ENCODE data around the gene TMEM116. TPM values are rescaled to one million over a fixed set of nuclear protein-coding genes. Genes with fewer than 3 reads are reported as not detected.

The TMEM116 gene
- total and polyA plus RNA-seq, 2 of the 4 experiments (the other 2 are of a cell fraction), result 5.5 to 8.4 TPM

DNA sequence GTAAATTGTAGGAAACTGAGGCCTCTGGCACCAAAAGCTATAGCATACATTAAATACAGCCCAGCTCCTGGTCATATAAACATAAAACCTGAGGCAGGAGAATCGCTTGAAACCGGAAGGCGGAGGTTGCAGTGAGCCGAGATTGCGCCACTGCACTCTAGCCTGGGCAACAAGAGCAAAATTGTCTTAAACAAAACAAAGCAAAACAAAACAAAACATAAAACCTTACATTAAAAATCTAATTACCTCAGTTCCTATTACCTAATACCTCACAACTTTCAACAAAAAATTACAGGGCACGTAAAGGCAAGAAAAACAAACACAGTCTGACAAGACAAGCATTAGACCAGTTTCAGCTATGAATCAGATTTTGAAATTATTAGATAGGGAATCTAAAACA lies 36.7 kb downstream of the TMEM116 start:
- Histone ChIP-seq H3K4me1 (ENCODE audit: control insufficient read depth, insufficient read depth, low read length) (peaks cover 2% of the 10 kb centered on the region; the same call in 1 of the 2 replicates), H3K4ac (ENCODE audit: low read depth, low read length) (no peak overlapping the region), H4K91ac (ENCODE audit: insufficient read depth, low read depth, low read length) (no peak overlapping the region), H2BK120ac (ENCODE audit: low read depth, low read length) (no peak overlapping the region), H3K9ac (ENCODE audit: low read depth, low read length) (no peak overlapping the region), H3K9me3 (ENCODE audit: control insufficient read depth, insufficient read depth, low read length) (peaks cover 4% of the 10 kb centered on the region), H3K14ac (replicated peaks; ENCODE audit: low read depth, low read length) (no peak overlapping the region), H3K79me1 (ENCODE audit: low read depth in 1 of 2, low read length in 2 of 2) (no peaks in the 10 kb centered on the region), H4K5ac (ENCODE audit: low read depth, low read length) (no peak overlapping the region; the same call in 1 of the 2 replicates), H3K36me3 (ENCODE audit: control insufficient read depth, insufficient read depth, low read length) (no peaks in the 10 kb centered on the region), H2AK9ac (replicated peaks; ENCODE audit: low read depth, low read length, poor library complexity) (no peak overlapping the region), H4K8ac (ENCODE audit: low read depth in 2 of 2, low read length in 2 of 2) (no peak overlapping the region), H3K27ac (ENCODE audit: insufficient read depth, low read length) (no peak overlapping the region), H3K4me3 (ENCODE audit: insufficient read depth, low read depth, low read length) (no peak overlapping the region), H2AK5ac (ENCODE audit: low read depth, low read length) (no peak overlapping the region), H2BK5ac (ENCODE audit: low read depth, low read length, poor library complexity, severe bottlenecking) (no peak overlapping the region), H2BK15ac (ENCODE audit: low read depth, low read length) (no peak overlapping the region), H3K9me1 (ENCODE audit: insufficient read depth, low read length) (no peaks in the 10 kb centered on the region), H2BK20ac (ENCODE audit: low read depth, low read length) (no peak overlapping the region), H4K20me1 (ENCODE audit: insufficient read depth, low read length) (no peaks in the 10 kb centered on the region), H3K27me3 (ENCODE audit: control insufficient read depth, insufficient read depth, low read length) (no peaks in the 10 kb centered on the region), H3K18ac (ENCODE audit: low read depth, low read length) (no peak overlapping the region), H2AFZ (replicated peaks; ENCODE audit: low read length, poor library complexity) (no peak overlapping the region), H3K4me2 (ENCODE audit: low read depth, low read length) (no peak overlapping the region), H3K23ac (ENCODE audit: low read depth, low read length) (no peak overlapping the region), H3K56ac (ENCODE audit: extremely low read depth, insufficient read depth, low read length) (no peak overlapping the region)
- ChIA-PET POLR2A (ENCODE audit: unreplicated experiment) (no interaction called here), CTCF (no interaction called here)
- TF ChIP-seq CEBPB (IDR thresholded peaks at IDR 0.05; ENCODE audit: low read depth, low read length) (no peak), POLR2A (IDR thresholded peaks at IDR 0.05; ENCODE audit: low read depth, low read length) (no peak), MAFK (IDR thresholded peaks at IDR 0.05; ENCODE audit: low read depth, low read length) (no peak), MAZ (IDR thresholded peaks at IDR 0.05; ENCODE audit: borderline replicate concordance, low read depth, low read length) (no peak), BHLHE40 (IDR thresholded peaks at IDR 0.05; ENCODE audit: low read depth, low read length) (no peak), RAD21 (IDR thresholded peaks at IDR 0.05; ENCODE audit: low read length) (no peak), NFE2L2 (IDR thresholded peaks at IDR 0.05; ENCODE audit: low read depth, low read length) (no peak), SMC3 (IDR thresholded peaks at IDR 0.05; ENCODE audit: low read depth, low read length) (no peak), MXI1 (IDR thresholded peaks at IDR 0.05; ENCODE audit: borderline replicate concordance, low read depth, low read length) (no peak), RFX5 (IDR thresholded peaks at IDR 0.05; ENCODE audit: low read depth, low read length) (no peak), FOS (IDR thresholded peaks at IDR 0.05; ENCODE audit: low read depth, low read length) (no peak), CHD1 (IDR thresholded peaks at IDR 0.05; ENCODE audit: low read depth, low read length) (no peak), RCOR1 (IDR thresholded peaks at IDR 0.05; ENCODE audit: insufficient replicate concordance, low read length) (no peak)
- TF ChIP-seq, protein P1, sequence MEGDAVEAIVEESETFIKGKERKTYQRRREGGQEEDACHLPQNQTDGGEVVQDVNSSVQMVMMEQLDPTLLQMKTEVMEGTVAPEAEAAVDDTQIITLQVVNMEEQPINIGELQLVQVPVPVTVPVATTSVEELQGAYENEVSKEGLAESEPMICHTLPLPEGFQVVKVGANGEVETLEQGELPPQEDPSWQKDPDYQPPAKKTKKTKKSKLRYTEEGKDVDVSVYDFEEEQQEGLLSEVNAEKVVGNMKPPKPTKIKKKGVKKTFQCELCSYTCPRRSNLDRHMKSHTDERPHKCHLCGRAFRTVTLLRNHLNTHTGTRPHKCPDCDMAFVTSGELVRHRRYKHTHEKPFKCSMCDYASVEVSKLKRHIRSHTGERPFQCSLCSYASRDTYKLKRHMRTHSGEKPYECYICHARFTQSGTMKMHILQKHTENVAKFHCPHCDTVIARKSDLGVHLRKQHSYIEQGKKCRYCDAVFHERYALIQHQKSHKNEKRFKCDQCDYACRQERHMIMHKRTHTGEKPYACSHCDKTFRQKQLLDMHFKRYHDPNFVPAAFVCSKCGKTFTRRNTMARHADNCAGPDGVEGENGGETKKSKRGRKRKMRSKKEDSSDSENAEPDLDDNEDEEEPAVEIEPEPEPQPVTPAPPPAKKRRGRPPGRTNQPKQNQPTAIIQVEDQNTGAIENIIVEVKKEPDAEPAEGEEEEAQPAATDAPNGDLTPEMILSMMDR (conservative IDR thresholded peaks at IDR 0.05; ENCODE audit: low read depth, low read length), result no peak
- TF ChIP-seq, protein P2, sequence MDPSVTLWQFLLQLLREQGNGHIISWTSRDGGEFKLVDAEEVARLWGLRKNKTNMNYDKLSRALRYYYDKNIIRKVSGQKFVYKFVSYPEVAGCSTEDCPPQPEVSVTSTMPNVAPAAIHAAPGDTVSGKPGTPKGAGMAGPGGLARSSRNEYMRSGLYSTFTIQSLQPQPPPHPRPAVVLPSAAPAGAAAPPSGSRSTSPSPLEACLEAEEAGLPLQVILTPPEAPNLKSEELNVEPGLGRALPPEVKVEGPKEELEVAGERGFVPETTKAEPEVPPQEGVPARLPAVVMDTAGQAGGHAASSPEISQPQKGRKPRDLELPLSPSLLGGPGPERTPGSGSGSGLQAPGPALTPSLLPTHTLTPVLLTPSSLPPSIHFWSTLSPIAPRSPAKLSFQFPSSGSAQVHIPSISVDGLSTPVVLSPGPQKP (IDR thresholded peaks at IDR 0.05; ENCODE audit: borderline replicate concordance, low read depth, low read length), result no peak
- TF ChIP-seq, protein P3, sequence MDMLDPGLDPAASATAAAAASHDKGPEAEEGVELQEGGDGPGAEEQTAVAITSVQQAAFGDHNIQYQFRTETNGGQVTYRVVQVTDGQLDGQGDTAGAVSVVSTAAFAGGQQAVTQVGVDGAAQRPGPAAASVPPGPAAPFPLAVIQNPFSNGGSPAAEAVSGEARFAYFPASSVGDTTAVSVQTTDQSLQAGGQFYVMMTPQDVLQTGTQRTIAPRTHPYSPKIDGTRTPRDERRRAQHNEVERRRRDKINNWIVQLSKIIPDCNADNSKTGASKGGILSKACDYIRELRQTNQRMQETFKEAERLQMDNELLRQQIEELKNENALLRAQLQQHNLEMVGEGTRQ (IDR thresholded peaks at IDR 0.05; ENCODE audit: low read depth, low read length), result no peak
- dilution Hi-C loops (cut with HindIII; ENCODE audit: low sequenced_read_pairs, unreplicated experiment) (no loop called here), in situ Hi-C loops (cut with MboI; ENCODE audit: low sequenced_read_pairs) (no loop called here), intact Hi-C loops (cut with micrococcal nuclease) (no loop called here)
- DNase-seq (no peak), ATAC-seq (ENCODE audit: low read depth) (no peak)
- no TSS peak for BruUV-seq (replicated peaks)
- 91% methylated on average over 4 of the region's 6 CpGs; no CpG with 5 or more reads in 1 of the 2 experiments for WGBS, 2 experiments (ENCODE audit: extremely low coverage in 2 of 2, insufficient read length in 1 of 2)
